WERI-Rb-1 (cell line): Measurements from ENCODE around the gene VPS35.

Experiments
- DNase-seq: peaks from one replicate; pipeline ENCODE4 v3.0.0-alpha.2; 2020
- H3K27ac ChIP-seq: fragments of 250-450 bp; sonication (Bioruptor Pico); 2 replicates; pipeline ENCODE4 v1.5.1; 2020; ENCODE audit warnings: mild to moderate bottlenecking, moderate library complexity
- H3K27me3 ChIP-seq: fragments of 250-450 bp; sonication (Bioruptor Pico); 2 replicates; pipeline ENCODE4 v1.5.1; 2021; ENCODE audit warnings: mild to moderate bottlenecking, low read depth, moderate library complexity; ENCODE audit not compliant: insufficient read depth, severe bottlenecking
- H3K36me3 ChIP-seq: fragments of 250-450 bp; sonication (Bioruptor Pico); 2 replicates; pipeline ENCODE4 v1.5.1; 2020; ENCODE audit warnings: mild to moderate bottlenecking, moderate library complexity
- H3K4me3 ChIP-seq: 2 replicates; pipeline ENCODE4 v1.5.1; 2011; ENCODE audit warnings: low read depth, mild to moderate bottlenecking, control low read depth, low read length
- H3K9me3 ChIP-seq: fragments of 250-450 bp; sonication (Bioruptor Pico); 2 replicates; pipeline ENCODE4 v1.5.1; 2021; ENCODE audit warnings: mild to moderate bottlenecking, moderate library complexity; ENCODE audit not compliant: severe bottlenecking
- CTCF ChIP-seq: IDR thresholded peaks from 2 replicates; pipeline ENCODE4 v1.5.1; 2011; ENCODE audit warnings: low read depth, mild to moderate bottlenecking, control low read depth, inconsistent platforms, low read length

The VPS35 gene

GRCh38 chr16:46727630-46728029, 38.7 kb upstream of the VPS35 start:
- no peak for DNase-seq
- TF ChIP-seq CTCF: no peak
- Histone ChIP-seq H3K27ac (no peak overlapping the region), H3K36me3 (no peaks in the 10 kb centered on the region), H3K9me3 (peaks cover 6% of the 10 kb centered on the region), H3K27me3 (no peaks in the 10 kb centered on the region), H3K4me3 (no peak overlapping the region)

- DNase-seq: no peak
Measured at GRCh38 chr16:46727184-46727583, 38.2 kb upstream of the VPS35 start.

GRCh38 chr16:46721885-46722284, 32.9 kb upstream of the VPS35 start:
- TF ChIP-seq CTCF: no peak
- DNase-seq: no peak

More at GRCh38 chr16:46727184-46727583, 38.2 kb upstream of the VPS35 start:
- Histone ChIP-seq H3K27me3 (no peaks in the 10 kb centered on the region), H3K36me3 (no peaks in the 10 kb centered on the region), H3K9me3 (peaks cover 6% of the 10 kb centered on the region), H3K27ac (no peak overlapping the region), H3K4me3 (no peak overlapping the region)
- TF ChIP-seq CTCF: no peak

GRCh38 chr16:46720619-46721018, 31.6 kb upstream of the VPS35 start:
- no peak overlapping the region for H3K27ac ChIP-seq
- H3K27me3 ChIP-seq: no peaks in the 10 kb centered on the region
- DNase-seq: no peak
- H3K4me3 ChIP-seq: no peak overlapping the region
- TF ChIP-seq CTCF: no peak
- peaks cover 6% of the 10 kb centered on the region for H3K9me3 ChIP-seq
- H3K36me3 ChIP-seq: no peaks in the 10 kb centered on the region

More at GRCh38 chr16:46721885-46722284, 32.9 kb upstream of the VPS35 start:
- H3K27me3 ChIP-seq: no peaks in the 10 kb centered on the region
- peaks cover 6% of the 10 kb centered on the region for H3K9me3 ChIP-seq
- H3K36me3 ChIP-seq: no peaks in the 10 kb centered on the region
- H3K27ac ChIP-seq: no peak overlapping the region
- no peak overlapping the region for H3K4me3 ChIP-seq

- H3K27ac ChIP-seq: no peak overlapping the region
- no peak for DNase-seq
- no peak for TF ChIP-seq CTCF
- no peaks in the 10 kb centered on the region for H3K36me3 ChIP-seq
- H3K4me3 ChIP-seq: no peak overlapping the region
- H3K27me3 ChIP-seq: no peaks in the 10 kb centered on the region
- H3K9me3 ChIP-seq: peaks cover 1% of the 10 kb centered on the region
Measured at GRCh38 chr16:46719528-46719927, 30.6 kb upstream of the VPS35 start.

- Histone ChIP-seq H3K9me3 (no peaks in the 10 kb centered on the region), H3K36me3 (no peaks in the 10 kb centered on the region), H3K4me3 (no peak overlapping the region), H3K27ac (no peak overlapping the region), H3K27me3 (no peaks in the 10 kb centered on the region)
- no peak for DNase-seq
- no peak for TF ChIP-seq CTCF
Measured at GRCh38 chr16:46718214-46718613, 29.2 kb upstream of the VPS35 start.
